Fibroblast of villous mesenchyme (primary cell): ENCODE results near the gene DESI2. TPM values are rescaled to one million over a fixed set of nuclear protein-coding genes. Genes with fewer than 3 reads are reported as not detected.

Source experiments
- DNase-seq: peaks from one replicate; pipeline ENCODE4 v3.0.0-alpha.2; 2010; ENCODE audit warnings: low read depth
- H3K4me3 ChIP-seq: 2 replicates; pipeline ENCODE4 v1.5.1; 2011; ENCODE audit warnings: low read depth, mild to moderate bottlenecking, low read length
- CTCF ChIP-seq: IDR thresholded peaks from 2 replicates; pipeline ENCODE4 v1.5.1; 2012; ENCODE audit warnings: low read depth, mild to moderate bottlenecking, low read length; ENCODE audit not compliant: insufficient read depth
- total RNA-seq: library from RNA; depleted of rRNA; stranded (reverse); fragments of >200 nt; gene quantifications from 2 replicates; pipeline ENCODE4 v1.2.3, GENCODE V29; 2012

The DESI2 gene
- total RNA-seq, 1 donor: 78.2 TPM

GRCh38 chr1:244626709-244627108 is 26.2 kb upstream of the DESI2 start:
- no peak overlapping the region for H3K4me3 ChIP-seq
- no peak for TF ChIP-seq CTCF
- DNase-seq: no peak

GRCh38 chr1:244628789-244629188 is 24.1 kb upstream of the DESI2 start:
- peak; percentile 6 for DNase-seq
- no peak for TF ChIP-seq CTCF
- H3K4me3 ChIP-seq: no peak overlapping the region

- no peak for TF ChIP-seq CTCF
- no peak overlapping the region for H3K4me3 ChIP-seq
- no peak for DNase-seq
Observed at GRCh38 chr1:244633140-244633539, 19.8 kb upstream of the DESI2 start.

GRCh38 chr1:244634546-244634945 is 18.4 kb upstream of the DESI2 start:
- no peak overlapping the region for H3K4me3 ChIP-seq
- no peak for DNase-seq
- no peak for TF ChIP-seq CTCF

- no peak for DNase-seq
- no peak for TF ChIP-seq CTCF
- H3K4me3 ChIP-seq: no peak overlapping the region
Observed at GRCh38 chr1:244636488-244637259, 16.3 kb upstream of the DESI2 start.

- H3K4me3 ChIP-seq: no peak overlapping the region
- no peak for TF ChIP-seq CTCF
- no peak for DNase-seq
Observed at GRCh38 chr1:244639561-244639960, 13.4 kb upstream of the DESI2 start.

- no peak overlapping the region for H3K4me3 ChIP-seq
- no peak for TF ChIP-seq CTCF
- DNase-seq: no peak
Observed at GRCh38 chr1:244640917-244641316, 12.0 kb upstream of the DESI2 start.
